Caco-2 (cell line): ENCODE measurements around the gene CRY2. TPM values are rescaled to one million over a fixed set of nuclear protein-coding genes. Genes with fewer than 3 reads are reported as not detected.

Experiments
- BruUV-seq: library from RNA; stranded (reverse); fragments of 400-500 nt; replicated peaks from 2 replicates; lab custom pipeline; 2021; lab: Mats Ljungman, UMichigan
- CTCF ChIA-PET: fragments of 300-600 bp; sonication (Branson Sonifier 250); formaldehyde crosslinking; loops from one replicate; lab custom pipeline; 2022; ENCODE audit warnings: antibody characterized with exemption; lab: Charles Lee
- POLR2A ChIA-PET: fragments of 300-600 bp; sonication (Branson Sonifier 250); formaldehyde crosslinking; loops from one replicate; lab custom pipeline; 2022; ENCODE audit warnings: antibody characterized with exemption; lab: Charles Lee
- DNase-seq, 2 experiments: peaks; one replicate each; pipeline versions ENCODE4 v3.0.0 to v3.0.0-alpha.2; 2020 to 2022
- H3K27me3 ChIP-seq: replicated peaks from 2 replicates; pipeline ENCODE4 v1.6.0; 2011; ENCODE audit warnings: low read length; ENCODE audit not compliant: control insufficient read depth, insufficient read depth
- H3K36me3 ChIP-seq: 2 replicates; pipeline ENCODE4 v1.5.1; 2011; ENCODE audit warnings: low read length; ENCODE audit not compliant: control insufficient read depth, insufficient read depth
- H3K4me1 ChIP-seq: fragments of 250-450 bp; sonication (Bioruptor Pico); 2 replicates; pipeline ENCODE4 v1.5.1; 2020; ENCODE audit warnings: mild to moderate bottlenecking
- H3K4me3 ChIP-seq: 2 replicates; pipeline ENCODE4 v1.5.1; 2011; ENCODE audit warnings: low read depth, mild to moderate bottlenecking, control low read depth, low read length
- H3K9me3 ChIP-seq: fragments of 250-450 bp; sonication (Bioruptor Pico); 2 replicates; pipeline ENCODE4 v1.5.1; 2020; ENCODE audit warnings: mild to moderate bottlenecking, moderate library complexity
- H3K27ac Mint-ChIP-seq: one replicate; pipeline ENCODE4 v1.8.0; 2022; ENCODE audit warnings: mixed read lengths; ENCODE audit not compliant: unreplicated experiment
- H3K27me3 Mint-ChIP-seq: one replicate; pipeline ENCODE4 v1.8.0; 2022; ENCODE audit warnings: mixed read lengths; ENCODE audit not compliant: insufficient read depth, unreplicated experiment
- H3K36me3 Mint-ChIP-seq: one replicate; pipeline ENCODE4 v1.8.0; 2022; ENCODE audit warnings: mild to moderate bottlenecking, mixed read lengths; ENCODE audit not compliant: insufficient read depth, unreplicated experiment
- H3K4me1 Mint-ChIP-seq: one replicate; pipeline ENCODE4 v1.8.0; 2022; ENCODE audit warnings: low read depth, mixed read lengths; ENCODE audit not compliant: unreplicated experiment
- H3K4me3 Mint-ChIP-seq: one replicate; pipeline ENCODE4 v1.8.0; 2022; ENCODE audit warnings: mild to moderate bottlenecking, moderate library complexity, mixed read lengths; ENCODE audit not compliant: unreplicated experiment
- H3K9me3 Mint-ChIP-seq: one replicate; pipeline ENCODE4 v1.8.0; 2022; ENCODE audit warnings: mixed read lengths; ENCODE audit not compliant: unreplicated experiment
- CTCF ChIP-seq, 2 experiments: fragments of 200-600 bp in 1 of 2; IDR thresholded peaks; 1 replicate in 1 of 2; 2 replicates in 1 of 2; pipeline versions ENCODE4 v1.5.1 to v1.8.0; 2011 to 2022; ENCODE audit warnings: antibody characterized with exemption in 1 of 2, control low read depth in 1 of 2, inconsistent platforms in 1 of 2, low read depth in 1 of 2, low read length in 1 of 2, mild to moderate bottlenecking in 1 of 2, moderate library complexity in 1 of 2; ENCODE audit not compliant: insufficient read depth in 1 of 2, severe bottlenecking in 1 of 2, unreplicated experiment in 1 of 2
- intact Hi-C: fragments of 100-400 bp; cut with micrococcal nuclease; formaldehyde crosslinking; loops from one replicate; pipeline ENCODE4 v1.10.0; 2022; ENCODE audit not compliant: unreplicated experiment
- total RNA-seq: library from RNA; stranded (reverse); gene quantifications from 2 replicates; pipeline ENCODE4 v1.2.3, GENCODE V29; 2022

Gene CRY2
- total RNA-seq, 1 experiment from 2014 or later = 28.5 TPM

DNA sequence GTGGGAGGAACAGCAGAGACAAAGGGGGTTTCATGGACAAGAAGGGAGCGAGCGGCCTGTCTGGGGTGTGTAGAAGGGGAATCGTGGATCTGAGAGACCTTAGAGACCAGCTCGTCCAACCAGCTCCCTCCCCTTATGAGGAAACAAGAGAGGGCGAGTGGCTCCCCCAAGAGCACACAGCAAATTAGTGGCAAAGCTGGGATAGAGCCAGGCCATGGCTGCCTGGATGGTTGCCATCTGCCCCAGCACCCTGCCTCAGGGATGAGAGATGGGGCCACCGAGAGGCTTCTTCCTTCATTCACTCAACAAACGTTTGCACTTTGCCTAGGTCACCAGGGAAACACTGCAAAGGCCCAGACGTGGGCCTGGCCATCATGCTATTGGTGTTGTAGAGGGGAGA lies 42.3 kb downstream of the CRY2 start:
- H3K9me3 Mint-ChIP-seq = no peaks in the 10 kb centered on the region
- no TSS peak for BruUV-seq
- Histone ChIP-seq H3K4me1 (peaks cover 4% of the 10 kb centered on the region; the same call in 1 of the 2 replicates), H3K27me3 (no peaks in the 10 kb centered on the region), H3K4me3 (no peak overlapping the region), H3K9me3 (no peaks in the 10 kb centered on the region), H3K36me3 (no peaks in the 10 kb centered on the region)
- intact Hi-C loops = no loop called here
- no peaks in the 10 kb centered on the region for H3K27me3 Mint-ChIP-seq
- H3K4me1 Mint-ChIP-seq = peaks cover 6% of the 10 kb centered on the region
- H3K4me3 Mint-ChIP-seq = no peak overlapping the region
- TF ChIP-seq CTCF (IDR thresholded peaks at IDR 0.05; ENCODE audit: insufficient read depth in 1 of 2, low read depth in 1 of 2, low read length in 1 of 2, severe bottlenecking in 1 of 2, unreplicated experiment in 1 of 2) = no peak
- no peak for DNase-seq
- H3K27ac Mint-ChIP-seq = no peak overlapping the region
- POLR2A ChIA-PET = no interaction called here
- CTCF ChIA-PET = no interaction called here
- peaks cover 7% of the 10 kb centered on the region for H3K36me3 Mint-ChIP-seq

DNA sequence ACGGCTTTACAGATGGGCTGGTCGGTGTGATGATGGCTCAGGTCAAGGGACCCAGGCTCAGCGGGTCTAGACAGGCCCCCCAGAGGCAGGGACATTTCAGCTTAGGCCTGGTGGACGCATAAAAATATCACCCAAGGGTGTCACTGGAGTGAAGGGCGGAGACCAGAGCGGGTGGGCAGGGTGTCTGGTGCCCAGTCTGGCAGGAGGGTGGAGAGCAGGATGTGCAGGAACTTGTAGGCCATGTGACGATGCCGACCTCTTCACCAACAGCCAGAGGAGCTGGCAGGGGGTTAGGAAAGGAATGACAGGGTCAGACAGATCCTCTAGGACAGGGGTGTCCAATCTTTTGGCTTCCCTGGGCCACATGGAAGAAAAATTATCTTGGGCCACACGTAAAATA lies 42.7 kb downstream of the CRY2 start:
- no peak overlapping the region for H3K4me3 Mint-ChIP-seq
- H3K4me1 ChIP-seq = peaks cover 4% of the 10 kb centered on the region; the same call in 1 of the 2 replicates
- ChIA-PET CTCF (no interaction called here), POLR2A (no interaction called here)
- no peaks in the 10 kb centered on the region for H3K9me3 Mint-ChIP-seq
- no peak overlapping the region for H3K27ac Mint-ChIP-seq
- no TSS peak for BruUV-seq
- no peaks in the 10 kb centered on the region for H3K36me3 ChIP-seq
- no peak for TF ChIP-seq CTCF (IDR thresholded peaks at IDR 0.05; ENCODE audit: insufficient read depth in 1 of 2, low read depth in 1 of 2, low read length in 1 of 2, severe bottlenecking in 1 of 2, unreplicated experiment in 1 of 2)
- no peak overlapping the region for H3K4me3 ChIP-seq
- H3K36me3 Mint-ChIP-seq = peaks cover 7% of the 10 kb centered on the region
- intact Hi-C loops = no loop called here
- H3K27me3 Mint-ChIP-seq = no peaks in the 10 kb centered on the region
- H3K27me3 ChIP-seq = no peaks in the 10 kb centered on the region
- no peak for DNase-seq
- H3K9me3 ChIP-seq = no peaks in the 10 kb centered on the region
- peaks cover 6% of the 10 kb centered on the region for H3K4me1 Mint-ChIP-seq

GRCh38 chr11:45890886-45891550 lies 43.7 kb downstream of the CRY2 start:
- ChIA-PET POLR2A (no interaction called here), CTCF (no interaction called here)
- no peak overlapping the region for H3K4me3 Mint-ChIP-seq
- Histone ChIP-seq H3K27me3 (no peaks in the 10 kb centered on the region), H3K9me3 (no peaks in the 10 kb centered on the region), H3K4me3 (no peak overlapping the region), H3K36me3 (no peaks in the 10 kb centered on the region), H3K4me1 (0 out of 2 replicates have a peak, but pooled peaks cover 1% of the 10 kb centered on the region)
- BruUV-seq = no TSS peak
- peaks cover 4% of the 10 kb centered on the region for H3K36me3 Mint-ChIP-seq
- intact Hi-C loops = no loop called here
- H3K27me3 Mint-ChIP-seq = no peaks in the 10 kb centered on the region
- TF ChIP-seq CTCF (IDR thresholded peaks at IDR 0.05; ENCODE audit: insufficient read depth in 1 of 2, low read depth in 1 of 2, low read length in 1 of 2, severe bottlenecking in 1 of 2, unreplicated experiment in 1 of 2) = no peak
- H3K4me1 Mint-ChIP-seq = peaks cover 6% of the 10 kb centered on the region
- no peaks in the 10 kb centered on the region for H3K9me3 Mint-ChIP-seq
- no peak for DNase-seq
- no peak overlapping the region for H3K27ac Mint-ChIP-seq
